NK-92 treated with Interleukin-12 subunit alpha and Interleukin-12 subunit beta, amount 100 ng/mL, for 24 hours (cell line): Measurements from ENCODE around the gene GRIN2A.

ENCODE experiments used
- DNase-seq: peaks from one replicate; lab custom pipeline; 2025; lab: John Stamatoyannopoulos, UW

GRIN2A gene

DNA sequence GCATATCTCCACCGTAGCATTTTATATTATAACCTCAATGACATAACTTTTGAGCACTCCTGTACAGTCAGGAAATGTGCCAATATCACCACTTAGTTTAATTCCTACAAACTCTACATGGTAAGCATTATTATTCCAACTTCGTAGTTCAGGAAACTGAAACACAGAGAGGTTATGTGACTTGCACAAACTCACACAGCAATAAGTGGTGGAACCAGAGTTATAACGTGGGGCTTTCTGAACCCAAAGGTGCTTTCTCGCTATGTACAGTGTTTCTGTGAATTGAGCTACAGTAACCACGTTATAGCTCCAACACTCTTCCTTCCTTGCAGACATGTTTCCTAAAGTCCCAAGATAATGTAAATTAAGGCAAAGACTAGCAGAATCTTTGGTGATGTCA lies 330.2 kb downstream of the GRIN2A start:
- no peak for DNase-seq

DNA sequence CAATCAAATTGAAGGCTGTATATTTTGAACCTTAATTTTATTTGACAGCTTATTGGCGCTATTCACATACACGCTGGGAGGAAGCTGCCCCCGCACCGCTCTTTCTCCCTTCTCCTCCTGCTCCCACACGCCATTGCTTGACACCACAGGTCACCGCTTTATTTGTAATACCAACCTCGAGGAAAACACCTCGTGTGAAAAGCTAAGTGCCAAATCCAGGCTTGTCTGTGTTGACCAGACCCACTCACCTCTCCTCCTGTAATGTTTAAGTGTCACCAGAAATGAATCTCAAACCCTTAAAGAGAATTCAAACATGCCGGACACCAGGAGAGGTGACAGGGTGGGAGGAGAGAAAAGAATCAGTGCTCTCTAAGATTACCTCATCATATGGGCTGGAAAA lies 331.4 kb downstream of the GRIN2A start:
- no peak for DNase-seq

DNA sequence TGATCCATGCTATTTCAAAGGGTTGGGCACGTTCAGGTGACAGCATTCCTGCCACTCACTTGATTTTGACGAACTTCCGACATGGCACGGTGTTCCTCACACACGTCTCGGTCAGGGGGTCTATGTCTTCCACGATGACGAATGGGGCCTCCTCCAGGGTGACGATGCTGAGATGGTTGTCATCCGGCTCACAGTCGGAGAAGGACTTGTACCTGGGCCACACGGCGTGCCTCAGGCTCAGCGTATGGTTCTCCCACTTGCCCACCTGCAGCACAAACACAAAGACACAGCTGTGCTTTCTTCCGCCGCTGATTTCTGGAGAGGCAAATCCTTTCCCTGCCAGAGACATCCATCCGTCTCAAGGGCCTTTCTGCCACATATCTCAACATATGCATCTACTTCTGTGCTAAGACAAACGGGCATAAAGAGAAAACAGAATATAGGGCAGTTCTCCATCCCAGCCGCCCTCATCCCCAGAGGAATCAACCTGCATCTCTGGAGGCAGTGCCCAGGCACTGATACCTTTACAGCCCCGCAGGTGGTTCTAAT lies 332.5 kb downstream of the GRIN2A start:
- no peak for DNase-seq

DNA sequence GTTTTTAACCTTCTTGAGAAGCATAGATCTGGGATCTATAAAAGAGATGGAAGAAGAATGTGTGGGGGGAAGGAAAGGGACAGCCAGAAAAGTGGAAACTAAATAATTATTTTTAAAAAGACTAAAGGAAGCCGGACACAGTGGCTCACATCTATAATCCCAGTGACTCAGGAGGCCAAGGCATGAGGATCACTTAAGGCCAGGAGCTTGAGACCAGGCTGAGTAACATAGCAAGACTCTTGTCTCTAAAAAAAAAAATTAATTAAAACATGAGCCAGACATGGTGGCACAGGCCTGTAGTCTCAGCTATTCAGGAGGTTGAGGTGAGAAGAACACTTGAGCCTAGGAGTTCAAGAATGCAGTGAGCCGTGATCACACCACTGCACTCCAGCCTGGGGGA lies 335.1 kb downstream of the GRIN2A start:
- DNase-seq: no peak

DNA sequence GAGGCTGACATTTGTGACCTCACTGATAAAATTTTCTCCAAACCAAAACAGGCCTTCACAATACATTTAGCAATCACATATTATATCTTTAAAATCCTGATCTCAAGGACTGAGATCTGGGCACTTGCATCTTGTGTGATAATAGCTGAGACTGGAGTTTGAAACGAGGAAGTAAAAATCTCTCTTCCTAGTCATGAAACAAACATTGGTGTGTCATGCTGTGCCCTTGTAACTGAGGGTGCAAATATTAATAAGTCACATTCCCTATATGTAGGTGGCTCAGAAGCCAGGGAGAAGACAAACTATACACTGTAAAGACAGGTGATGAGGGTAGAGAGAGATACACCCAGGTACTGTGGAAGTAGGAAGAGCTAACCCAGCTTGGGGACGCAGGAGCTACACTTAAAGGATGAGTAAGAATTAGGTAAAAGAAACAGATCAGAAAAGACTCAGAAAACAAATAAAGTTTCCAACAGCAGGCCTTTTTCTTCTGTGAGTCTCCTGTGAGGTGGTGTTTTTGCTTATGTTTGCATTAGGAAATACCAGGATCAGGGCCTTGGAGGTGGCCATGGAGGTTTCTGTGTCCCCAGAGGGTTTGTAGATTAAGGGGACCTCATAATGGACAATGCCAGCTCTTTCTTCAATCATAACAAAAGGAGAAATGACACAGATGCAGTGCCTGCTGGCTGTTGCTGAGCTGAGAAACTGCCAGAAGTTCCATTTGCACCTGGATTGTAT lies 335.7 kb downstream of the GRIN2A start:
- no peak for DNase-seq

DNA sequence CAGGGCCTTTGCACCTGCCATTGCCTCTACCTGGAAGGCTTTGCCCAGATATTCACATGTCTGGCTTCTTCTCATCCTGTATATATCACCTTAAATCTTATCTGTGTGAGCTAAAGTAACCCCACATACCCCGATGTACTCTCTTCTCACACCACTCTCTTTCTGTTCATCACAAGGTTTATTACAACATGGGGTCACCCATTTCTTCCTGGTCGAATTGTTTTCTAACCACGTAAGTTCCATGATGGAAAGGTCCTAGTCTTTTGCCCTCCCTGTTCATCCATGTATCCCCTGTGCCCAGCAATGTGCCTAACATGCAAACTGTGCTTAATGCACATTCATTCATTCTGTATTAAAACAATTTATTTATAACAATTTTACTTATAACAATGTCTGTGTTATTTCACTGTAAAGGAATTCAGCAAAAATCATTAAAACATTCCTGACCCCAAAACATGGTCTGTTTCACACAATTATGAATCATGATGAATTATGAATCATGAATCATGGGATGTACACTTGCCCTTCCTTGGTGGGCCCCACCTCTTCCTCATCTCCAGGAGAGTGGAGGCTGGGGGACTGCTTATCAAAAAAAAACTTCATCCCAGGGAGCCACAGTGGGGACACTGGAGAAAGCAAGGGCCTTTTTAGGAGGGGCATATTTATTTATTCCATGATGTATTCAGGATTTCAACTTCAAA lies 336.4 kb downstream of the GRIN2A start:
- DNase-seq: no peak

DNA sequence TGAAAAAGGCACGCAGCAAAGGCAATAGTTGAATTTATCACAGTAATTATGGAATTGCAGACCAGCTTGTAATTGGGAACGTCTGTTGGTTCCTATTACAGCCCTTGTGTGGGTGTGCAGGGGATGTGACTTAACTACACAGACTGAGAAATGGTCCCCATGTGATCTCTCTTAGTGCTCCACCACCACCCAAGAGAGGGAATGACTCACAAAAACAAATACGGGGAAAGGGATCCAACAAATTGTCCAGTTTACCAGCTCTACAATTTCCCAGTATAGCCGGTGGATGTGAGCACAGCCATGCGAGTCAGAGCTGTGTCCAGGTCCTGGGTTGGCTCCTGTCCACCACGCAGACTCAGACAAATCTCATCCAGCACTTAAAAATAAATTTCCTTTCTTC lies 337.9 kb downstream of the GRIN2A start:
- DNase-seq: no peak

DNA sequence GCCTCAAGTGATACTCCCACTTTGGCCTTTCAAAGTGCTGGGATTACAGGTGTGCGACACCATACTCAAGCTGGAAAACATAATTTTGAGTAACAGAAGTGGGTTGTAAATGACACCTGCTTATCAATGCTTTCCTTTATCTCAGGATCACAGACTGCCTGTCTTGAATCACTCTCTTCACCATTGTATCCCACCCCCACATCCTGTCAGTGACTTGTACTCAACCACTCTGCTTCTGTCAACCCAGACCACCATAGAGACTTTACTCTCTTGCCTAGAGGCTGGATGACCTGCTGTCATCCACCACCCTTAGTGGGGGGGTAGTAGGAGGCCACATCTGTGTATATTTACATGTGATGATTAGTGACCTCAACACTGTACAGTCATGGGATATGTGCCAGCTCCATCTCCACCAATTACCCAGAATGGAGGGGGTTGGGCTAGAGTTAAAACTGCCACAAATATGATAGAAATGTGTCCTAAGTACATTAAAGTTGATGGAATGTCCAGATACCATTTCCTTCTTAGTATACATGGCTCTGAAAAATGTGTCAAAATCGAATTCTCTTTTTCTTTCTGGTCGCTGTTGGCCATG lies 338.7 kb downstream of the GRIN2A start:
- no peak for DNase-seq

DNA sequence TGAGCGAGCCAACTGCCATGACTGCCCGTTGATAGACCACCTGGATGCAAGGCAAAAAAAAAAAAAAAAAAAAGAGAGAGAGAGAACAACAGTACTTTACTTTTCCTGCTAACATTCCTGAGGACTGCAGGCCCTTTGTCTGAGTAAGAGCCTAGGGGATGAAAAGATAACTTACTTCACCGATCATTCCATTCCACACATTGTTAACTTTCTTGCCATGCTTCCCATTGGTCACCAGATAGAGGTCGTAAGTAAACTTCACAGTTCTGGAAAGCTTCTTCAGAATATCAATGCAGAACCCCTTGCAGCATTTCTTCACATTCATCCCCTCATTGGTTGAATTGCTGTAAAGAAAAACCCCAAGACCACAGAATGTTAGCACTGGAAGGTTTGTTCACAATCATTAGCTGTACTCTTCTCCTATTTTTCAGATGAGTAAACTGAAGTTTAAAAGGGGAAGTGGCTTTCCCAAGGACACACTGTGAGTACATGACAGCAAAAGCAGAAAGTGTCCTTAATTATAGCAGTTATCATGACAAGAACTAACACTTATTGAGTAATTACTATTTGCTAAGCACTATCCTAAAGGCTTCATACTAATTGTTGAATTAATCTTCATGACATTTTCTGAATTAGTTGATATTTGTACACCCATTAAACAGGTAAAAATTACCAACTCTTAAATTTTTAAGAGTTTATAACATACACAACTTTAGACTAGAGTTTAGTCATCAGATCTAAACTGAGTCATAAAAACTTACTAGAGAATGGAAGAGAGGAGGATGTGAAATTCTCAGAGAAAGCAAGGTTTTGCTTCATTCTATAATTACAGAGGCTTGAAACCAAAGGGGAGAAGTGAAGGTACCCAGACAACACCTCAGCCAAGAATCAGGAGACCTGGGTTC lies 341.2 kb downstream of the GRIN2A start:
- DNase-seq: no peak

DNA sequence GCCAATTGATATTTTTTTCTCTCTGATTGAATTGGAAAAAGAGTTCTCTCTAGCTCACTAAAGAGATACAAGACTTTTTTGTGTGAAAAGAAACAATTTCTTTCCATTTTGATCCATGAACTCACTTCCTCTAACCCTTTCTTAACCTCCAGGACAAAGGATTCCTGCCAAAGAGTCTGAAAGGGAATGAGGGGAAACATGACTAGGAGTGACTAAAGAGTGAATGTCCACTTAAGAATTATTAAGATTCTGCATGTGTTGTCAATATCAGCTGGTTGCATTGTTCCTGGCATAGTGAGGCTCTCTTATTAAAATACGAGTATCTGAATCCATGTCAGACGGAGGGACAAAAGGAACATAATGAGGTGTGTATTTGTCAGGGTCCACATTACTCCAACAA lies 344.7 kb downstream of the GRIN2A start:
- no peak for DNase-seq

DNA sequence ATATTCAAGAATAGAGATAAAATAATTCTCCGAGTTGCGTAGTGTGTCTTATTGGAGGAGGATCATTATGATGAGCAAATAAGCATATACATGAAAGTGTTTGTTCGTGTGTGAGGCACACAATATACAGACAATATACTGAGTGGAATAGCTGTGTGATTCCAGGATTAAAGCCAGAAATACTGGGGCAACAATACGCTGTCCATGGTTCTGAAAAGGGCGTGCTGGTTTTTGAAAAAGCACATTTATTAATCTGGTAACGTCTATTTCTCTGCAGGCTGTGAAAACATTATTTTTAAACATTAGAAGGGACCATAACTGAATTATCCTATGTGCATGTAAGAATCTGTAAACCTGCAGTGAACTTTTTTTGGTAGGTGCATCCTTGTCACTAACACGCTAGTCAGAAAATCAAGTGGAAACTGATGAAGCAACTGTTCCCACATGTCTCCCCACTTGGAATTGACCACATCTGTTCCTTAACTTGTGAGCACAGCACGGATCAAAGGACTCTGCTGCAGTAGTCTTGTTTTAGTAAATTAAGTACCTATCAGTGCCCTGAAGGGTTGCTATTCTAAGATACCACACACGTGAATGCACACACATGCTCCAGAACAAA lies 346.0 kb downstream of the GRIN2A start:
- DNase-seq: no peak

DNA sequence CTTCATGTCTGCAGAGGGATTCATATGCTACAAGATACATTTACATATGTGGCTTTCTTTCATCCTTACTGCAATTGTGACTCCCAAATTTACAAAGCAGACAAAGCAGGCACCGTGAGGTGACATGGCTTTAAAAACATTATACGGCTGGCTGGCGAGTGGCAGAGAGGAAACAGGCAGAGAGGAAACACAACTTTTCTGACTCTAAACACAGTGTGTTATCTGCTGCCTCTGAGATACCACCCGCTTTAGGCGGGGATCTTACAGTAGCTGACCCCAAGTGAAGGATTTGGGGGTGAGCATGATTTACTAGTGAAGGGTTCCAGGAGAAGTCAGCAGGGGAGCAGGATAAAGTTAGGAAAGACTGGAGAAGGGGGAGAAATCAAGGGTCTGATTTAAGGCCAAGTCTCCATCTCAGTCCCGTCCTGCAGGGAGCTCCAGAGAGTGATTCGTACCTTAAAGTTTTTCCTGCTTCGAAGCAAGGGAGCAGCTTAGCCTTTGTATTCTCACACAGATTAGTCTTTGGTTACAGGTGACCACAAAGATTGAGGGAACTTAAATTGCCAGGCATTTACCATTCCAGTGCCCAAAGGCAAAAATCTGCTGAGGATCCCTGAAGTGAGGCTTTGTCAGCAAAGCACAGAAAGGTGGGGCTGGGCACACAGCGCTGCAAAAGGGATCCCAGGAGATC lies 355.0 kb downstream of the GRIN2A start:
- no peak for DNase-seq

DNA sequence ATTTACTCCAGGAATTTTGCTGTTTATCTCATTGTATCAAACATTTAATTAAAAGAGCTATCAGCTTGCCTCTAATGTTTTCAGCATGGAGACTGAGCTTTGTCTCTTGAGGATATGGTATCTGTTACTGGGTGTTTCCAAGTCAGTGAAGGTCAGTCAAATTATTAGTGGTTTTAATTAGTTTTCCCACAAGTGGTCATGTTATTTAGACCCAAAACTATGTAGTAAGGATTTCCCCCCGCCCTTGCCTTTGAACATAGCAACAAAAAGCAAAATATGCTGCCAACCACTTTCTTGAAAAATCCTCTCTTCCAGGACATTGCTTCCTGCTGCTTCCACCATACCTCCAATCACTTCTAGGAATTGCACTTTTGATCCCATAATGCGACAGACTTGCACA lies 355.6 kb downstream of the GRIN2A start:
- DNase-seq: no peak

DNA sequence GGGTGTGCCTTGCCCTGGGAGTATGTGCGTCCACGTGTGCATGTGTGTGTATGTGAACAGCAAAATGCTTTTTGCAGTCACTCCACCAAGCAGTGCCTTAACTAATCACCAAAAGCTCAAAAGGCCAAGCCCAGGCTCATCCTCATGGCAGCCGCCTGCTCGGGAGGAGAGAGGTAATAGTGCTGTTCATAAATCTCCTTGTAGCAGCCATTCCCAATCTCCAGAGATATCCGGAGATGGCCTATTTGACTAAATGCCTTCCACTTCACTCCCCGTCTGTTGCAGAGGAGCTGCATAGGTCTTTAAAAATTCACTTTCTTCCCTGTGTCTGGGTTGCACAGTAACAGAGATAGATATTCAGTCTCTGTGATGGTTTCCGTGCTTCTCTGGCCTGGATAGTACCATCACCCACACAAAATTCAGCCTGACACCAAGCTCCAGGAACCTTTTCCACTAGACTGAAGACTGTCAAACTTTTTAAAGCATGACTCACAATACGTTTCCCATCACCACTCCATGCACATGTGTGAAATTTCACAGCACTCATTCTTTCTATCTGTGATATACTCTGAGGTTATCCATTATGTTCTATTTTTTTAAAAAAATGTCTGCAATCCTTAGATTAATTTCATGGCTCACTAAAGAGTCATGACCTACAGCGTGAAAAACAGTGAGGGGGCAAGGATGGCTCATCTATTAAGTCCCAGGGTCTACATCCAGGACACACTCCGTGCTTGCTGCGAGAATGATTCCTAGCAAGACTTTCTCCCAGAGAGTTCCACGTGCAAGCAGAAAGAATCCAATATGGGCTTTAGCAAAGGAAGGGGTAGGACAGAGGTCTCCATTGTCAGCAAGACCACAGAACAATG lies 357.8 kb downstream of the GRIN2A start:
- DNase-seq: no peak

DNA sequence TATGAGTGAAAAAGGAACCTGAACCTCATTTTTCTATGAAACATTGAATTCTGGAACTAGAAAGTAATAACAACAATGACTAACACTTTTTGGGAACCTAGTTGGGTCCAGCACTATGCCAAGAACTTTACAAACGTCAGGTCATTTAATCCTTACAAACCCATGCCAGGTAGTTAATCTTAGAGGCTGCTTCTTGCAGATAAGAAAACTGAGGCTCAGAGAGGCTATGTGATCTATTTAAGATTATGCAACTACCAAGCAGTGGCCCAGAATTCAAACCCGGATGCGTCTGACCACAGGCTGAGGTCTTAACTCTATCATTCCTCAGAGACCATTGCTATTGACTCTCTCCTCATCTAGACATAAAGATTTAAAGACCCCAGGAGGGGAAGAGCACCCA lies 358.7 kb downstream of the GRIN2A start:
- DNase-seq: no peak

DNA sequence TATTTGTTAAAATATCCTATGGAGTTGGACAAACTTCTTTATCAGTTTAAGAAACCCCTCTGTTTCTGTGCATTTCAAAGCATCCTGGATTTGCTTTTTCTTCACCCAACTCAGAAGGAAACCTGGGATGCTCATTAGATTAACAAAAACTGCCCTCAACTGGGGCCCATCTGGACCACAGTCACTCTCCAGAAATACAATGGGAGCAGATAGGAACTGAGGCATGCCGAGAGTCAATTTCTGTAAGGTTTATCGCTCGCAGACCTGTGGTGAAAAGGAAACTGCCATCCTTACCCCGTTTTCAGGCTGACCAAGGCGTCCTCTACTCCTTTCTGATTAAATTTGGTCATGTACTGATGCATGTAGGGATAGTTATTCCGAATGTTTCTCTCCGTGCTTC lies 360.3 kb downstream of the GRIN2A start:
- no peak for DNase-seq

DNA sequence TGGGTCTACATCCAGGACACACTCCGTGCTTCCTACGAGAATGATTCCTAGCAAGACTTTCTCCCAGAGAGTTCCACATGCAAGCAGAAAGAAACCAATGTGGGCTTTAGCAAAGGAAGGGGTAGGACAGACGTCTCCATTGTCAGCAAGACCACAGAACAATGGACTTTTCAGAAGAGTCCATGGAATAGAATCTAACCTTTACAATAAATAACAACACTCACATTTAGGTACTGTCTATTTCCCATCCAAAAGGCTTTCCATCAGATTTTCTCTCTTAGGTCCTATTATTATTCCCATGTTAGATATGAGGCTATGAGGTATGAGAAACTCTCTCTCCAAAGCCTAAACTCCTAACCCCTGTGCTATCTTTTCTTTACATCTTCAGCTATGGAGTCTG lies 360.9 kb downstream of the GRIN2A start:
- DNase-seq: no peak

DNA sequence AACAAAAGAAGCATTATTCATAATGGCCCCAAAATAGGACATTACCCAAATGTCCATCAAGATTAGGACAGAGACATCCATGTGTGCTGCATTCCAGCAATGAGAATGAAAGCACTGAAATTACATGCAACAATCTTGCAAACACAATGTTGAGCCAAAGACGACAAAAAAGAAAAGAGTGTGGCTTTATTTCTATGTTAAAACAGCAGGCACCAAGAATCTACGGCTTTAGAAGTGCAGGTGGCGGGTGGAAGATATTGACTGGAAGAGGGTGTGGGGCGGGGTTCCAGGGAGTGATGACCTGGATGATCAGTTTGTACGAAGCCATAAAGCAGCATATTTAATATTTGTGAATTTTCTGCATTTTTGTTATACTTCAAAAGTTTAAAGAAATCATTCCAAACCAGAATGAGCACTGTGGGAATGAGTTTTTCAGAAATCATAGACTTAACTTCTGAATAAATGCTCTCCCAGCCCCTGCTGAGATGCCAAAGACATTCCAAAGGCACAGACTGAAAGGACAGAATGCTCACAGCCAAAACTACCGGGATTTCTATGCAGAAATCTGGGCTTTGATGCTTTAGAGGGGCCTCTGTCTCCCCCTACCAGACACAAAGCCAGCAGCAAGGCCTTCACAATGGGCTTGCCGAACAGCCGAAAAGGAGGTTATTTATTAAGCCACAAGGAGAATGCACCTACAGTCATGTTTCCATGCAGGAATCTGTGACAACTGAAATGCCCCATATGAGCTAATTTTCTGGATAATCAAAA lies 361.6 kb downstream of the GRIN2A start:
- DNase-seq: no peak

DNA sequence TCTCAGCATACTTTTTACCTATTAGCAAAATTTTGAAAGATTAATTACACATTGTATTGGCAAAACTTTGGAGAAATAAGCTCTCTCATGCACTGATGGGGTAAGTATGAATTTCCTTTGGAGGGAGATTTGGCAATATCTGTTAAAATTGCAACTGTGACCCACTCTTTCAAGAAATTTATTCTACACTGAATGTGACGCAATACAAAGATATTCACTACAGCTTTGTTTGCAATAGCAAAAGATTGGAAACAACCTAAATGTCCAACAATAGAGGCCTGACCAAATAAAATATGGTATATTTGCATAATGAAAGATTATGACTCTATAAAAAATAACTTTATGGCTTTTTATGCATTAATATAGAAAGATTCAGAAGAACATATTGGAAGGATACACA lies 363.5 kb downstream of the GRIN2A start:
- no peak for DNase-seq
